Spleen (tissue), 11 donors: Measurements from ENCODE around the gene FEN1. TPM values are rescaled to one million over a fixed set of nuclear protein-coding genes. Genes with fewer than 3 reads are reported as not detected.
A peak's percentile ranks its signal among the peaks of the same experiment; 100 is the strongest.

Experiments used
- DNase-seq: peaks from one replicate; pipeline ENCODE4 v3.0.0-alpha.2; 2020
- H3K27ac ChIP-seq, 8 donors: fragments of 200-600 bp; sonication (generic) in 7 of 8; 1 replicate in 4 of 8; 2 replicates in 4 of 8; pipeline versions ENCODE4 v1.5.0 to v1.8.0; 2016 to 2021; ENCODE audit warnings: inconsistent platforms in 4 of 8, mild to moderate bottlenecking in 4 of 8, moderate library complexity in 1 of 8
- H3K27me3 ChIP-seq, 7 donors: fragments of 200-600 bp; sonication (generic) in 6 of 7; replicated peaks in 1 of 7; 1 replicate in 4 of 7; 2 replicates in 3 of 7; pipeline versions ENCODE4 v1.5.0 to v1.8.0; 2016 to 2021; ENCODE audit warnings: inconsistent platforms in 3 of 7, mild to moderate bottlenecking in 1 of 7
- H3K36me3 ChIP-seq, 6 donors: fragments of 200-600 bp; sonication (generic) in 5 of 6; 1 replicate in 4 of 6; 2 replicates in 2 of 6; pipeline versions ENCODE4 v1.5.0 to v1.8.0; 2016 to 2021; ENCODE audit warnings: inconsistent platforms in 2 of 6
- H3K4me1 ChIP-seq, 6 donors: fragments of 200-600 bp; sonication (generic) in 5 of 6; 1 replicate in 3 of 6; 2 replicates in 3 of 6; pipeline versions ENCODE4 v1.5.0 to v1.8.0; 2016 to 2021; ENCODE audit warnings: inconsistent platforms in 3 of 6
- H3K4me3 ChIP-seq, 8 donors: fragments of 200-600 bp; sonication (generic) in 7 of 8; 1 replicate in 4 of 8; 2 replicates in 4 of 8; pipeline versions ENCODE4 v1.5.0 to v1.8.0; 2016 to 2021; ENCODE audit warnings: inconsistent platforms in 4 of 8, mild to moderate bottlenecking in 4 of 8, moderate library complexity in 2 of 8
- H3K9me3 ChIP-seq, 8 donors: fragments of 200-600 bp; sonication (generic) in 7 of 8; 1 replicate in 4 of 8; 2 replicates in 4 of 8; pipeline versions ENCODE4 v1.5.0 to v1.8.0; 2016 to 2021; ENCODE audit warnings: inconsistent platforms in 4 of 8
- POLR2A ChIP-seq, 3 donors: fragments of 450-650 bp; IDR thresholded peaks; one replicate each; pipeline ENCODE4 v1.5.1; 2017; ENCODE audit warnings: antibody characterized with exemption in 3 of 3, mild to moderate bottlenecking in 1 of 3
- POLR2AphosphoS5 ChIP-seq, 3 donors: sonication (generic); formaldehyde crosslinking; IDR thresholded peaks; one replicate each; pipeline ENCODE4 v1.5.1; 2017; ENCODE audit warnings: antibody characterized with exemption in 3 of 3
- WGBS, 5 donors: extraction: QIAGEN DNeasy Blood & Tissue Kit in 3 of 5; methylation state at CpG; one replicate each; pipeline versions ENCODE4 v1.1.5 to v1.1.7; 2013 to 2018; 5-methylcytosine and 5-hydroxymethylcytosine counted together
- intact Hi-C: fragments of 100-400 bp; cut with DNase I; formaldehyde crosslinking; loops from one replicate; pipeline ENCODE4 v1.15.0; 2023; ENCODE audit warnings: low total_unique reads
- polyA plus RNA-seq, 3 donors: library from polyadenylated mRNA; stranded (reverse); fragments of 200-250 nt; gene quantifications; one replicate each; pipeline ENCODE4 v1.2.1, GENCODE V29; 2013
- total RNA-seq, 7 donors: library from RNA; depleted of rRNA in 3 of 7; stranded (reverse); fragments of >200 nt in 3 of 7; fragmentation: NEBNext Ultra II Directional in 4 of 7; extraction: Animal tissue kit (Norgen Biotek cat#: 25700) in 4 of 7; gene quantifications; one replicate each; pipeline versions ENCODE4 v1.1.0 to v1.2.1, GENCODE V29; 2016 to 2021
- TF ChIP-seq, protein P1 (sequence below), 11 experiments: fragments of 200-600 bp in 7 of 11; fragments of 450-650 bp in 4 of 11; sonication (generic) in 4 of 11; IDR thresholded peaks in 8 of 11; conservative IDR thresholded peaks in 3 of 11; 1 replicate in 7 of 11; 2 replicates in 4 of 11; pipeline versions ENCODE4 v1.4.0 to v1.8.0; 2016 to 2021; ENCODE audit warnings: antibody characterized with exemption in 11 of 11, inconsistent platforms in 4 of 11, mild to moderate bottlenecking in 1 of 11
- donor health status: healthy with polysubstance abuse.
- donor health status: DM: no; HTN: no; CAD: no; lungs with moderate emphysema.
- donor health status: DM: no; HTN: no; CAD: no.
- donor health status: Bipolar disorder and iron deficiency.
- donor health status: healthy.
- donor health status: DM: no; HTN: no; CAD: no.
- donor health status: DM: yes; HTN: yes; CAD: no.

Gene FEN1
- total and polyA plus RNA-seq, 10 donors: 7.3 to 17.2 (median 14.8) TPM

DNA sequence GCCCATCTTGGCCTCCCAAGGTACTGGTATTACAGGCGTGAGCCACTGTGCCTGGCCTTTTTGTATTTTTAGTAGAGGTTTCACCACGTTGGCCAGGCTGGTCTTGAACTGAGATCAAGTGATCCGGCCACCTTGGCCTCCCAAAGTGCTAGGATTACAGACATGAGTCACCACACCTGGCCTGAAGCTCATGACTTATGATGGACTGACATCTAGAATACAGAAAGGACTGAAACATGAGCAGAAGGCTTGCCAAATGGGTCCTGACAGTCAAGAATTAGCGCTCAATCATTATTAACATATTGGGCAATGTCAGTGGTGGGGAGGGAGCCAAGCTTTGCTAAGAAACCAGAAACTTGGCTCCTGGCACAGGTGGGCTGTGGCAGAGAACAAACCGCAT, 19.1 kb downstream of the FEN1 start:
- Histone ChIP-seq H3K27ac (no peak overlapping the region), H3K36me3 (peaks cover 0 to 56% (median 8%) of the 10 kb centered on the region in 6 donors), H3K9me3 (no peaks in the 10 kb centered on the region), H3K4me3 (no peak overlapping the region), H3K27me3 (peaks cover 0 to 28% (median 5%) of the 10 kb centered on the region in 7 donors), H3K4me1 (peaks cover 0 to 26% (median 19%) of the 10 kb centered on the region in 6 donors)
- intact Hi-C loops: no loop called here
- TF ChIP-seq POLR2AphosphoS5 (IDR thresholded peaks at IDR 0.05) (no peak), POLR2A (IDR thresholded peaks at IDR 0.05) (no peak)
- TF ChIP-seq, protein P1, sequence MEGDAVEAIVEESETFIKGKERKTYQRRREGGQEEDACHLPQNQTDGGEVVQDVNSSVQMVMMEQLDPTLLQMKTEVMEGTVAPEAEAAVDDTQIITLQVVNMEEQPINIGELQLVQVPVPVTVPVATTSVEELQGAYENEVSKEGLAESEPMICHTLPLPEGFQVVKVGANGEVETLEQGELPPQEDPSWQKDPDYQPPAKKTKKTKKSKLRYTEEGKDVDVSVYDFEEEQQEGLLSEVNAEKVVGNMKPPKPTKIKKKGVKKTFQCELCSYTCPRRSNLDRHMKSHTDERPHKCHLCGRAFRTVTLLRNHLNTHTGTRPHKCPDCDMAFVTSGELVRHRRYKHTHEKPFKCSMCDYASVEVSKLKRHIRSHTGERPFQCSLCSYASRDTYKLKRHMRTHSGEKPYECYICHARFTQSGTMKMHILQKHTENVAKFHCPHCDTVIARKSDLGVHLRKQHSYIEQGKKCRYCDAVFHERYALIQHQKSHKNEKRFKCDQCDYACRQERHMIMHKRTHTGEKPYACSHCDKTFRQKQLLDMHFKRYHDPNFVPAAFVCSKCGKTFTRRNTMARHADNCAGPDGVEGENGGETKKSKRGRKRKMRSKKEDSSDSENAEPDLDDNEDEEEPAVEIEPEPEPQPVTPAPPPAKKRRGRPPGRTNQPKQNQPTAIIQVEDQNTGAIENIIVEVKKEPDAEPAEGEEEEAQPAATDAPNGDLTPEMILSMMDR (IDR thresholded peaks at IDR 0.05 in 8 of 11, conservative IDR thresholded peaks at IDR 0.05 in 3 of 11): no peak
- peak; percentile 22 for DNase-seq
- WGBS, 5 donors: 91 to 98% (median 92%) methylated on average over 5 of the region's 5 CpGs

DNA sequence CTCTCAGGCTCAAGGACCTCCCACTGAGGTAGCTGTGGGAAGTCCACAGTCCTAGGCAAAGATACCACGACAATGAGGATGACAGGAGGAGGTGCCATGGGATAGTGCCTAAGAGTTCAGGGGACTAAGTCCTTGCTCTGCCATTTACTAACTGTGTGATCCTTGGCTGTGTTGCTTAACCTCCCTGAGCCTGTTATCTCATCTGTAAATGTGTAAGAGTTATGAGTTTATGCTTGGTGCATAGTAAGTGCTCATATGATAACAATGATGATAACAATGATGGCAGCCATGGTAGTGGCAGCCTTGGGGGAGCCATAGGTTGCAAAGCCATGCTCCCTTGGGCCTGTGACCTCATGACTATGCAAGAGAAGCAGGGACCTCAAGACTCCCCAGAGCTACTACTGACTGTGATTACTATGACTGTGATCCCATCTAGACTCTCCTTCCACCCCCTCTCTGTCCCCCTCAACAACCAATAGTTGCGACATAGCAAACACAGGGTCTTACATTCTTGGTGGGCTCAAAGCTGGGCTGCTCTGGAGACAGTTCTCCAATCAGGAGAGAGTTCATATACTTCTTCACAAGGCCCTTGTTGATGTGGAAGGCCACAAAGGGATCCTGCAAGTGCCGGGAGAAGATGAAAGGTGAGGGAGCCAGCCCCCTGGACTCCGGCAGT, 20.2 kb downstream of the FEN1 start:
- Histone ChIP-seq H3K27me3 (peaks cover 0 to 34% (median 8%) of the 10 kb centered on the region in 7 donors), H3K4me3 (no peak overlapping the region), H3K27ac (no peak overlapping the region), H3K9me3 (no peaks in the 10 kb centered on the region), H3K36me3 (peaks cover 0 to 47% (median 8%) of the 10 kb centered on the region in 6 donors), H3K4me1 (peaks cover 3 to 37% (median 26%) of the 10 kb centered on the region in 6 donors)
- intact Hi-C loops: no loop called here
- 89 to 98% (median 94%) methylated on average over 4 of the region's 4 CpGs for WGBS, 5 donors
- DNase-seq: peak; percentile 41
- TF ChIP-seq, protein P1 (IDR thresholded peaks at IDR 0.05 in 8 of 11, conservative IDR thresholded peaks at IDR 0.05 in 3 of 11): no peak
- TF ChIP-seq POLR2AphosphoS5 (IDR thresholded peaks at IDR 0.05) (no peak), POLR2A (IDR thresholded peaks at IDR 0.05) (no peak)

DNA sequence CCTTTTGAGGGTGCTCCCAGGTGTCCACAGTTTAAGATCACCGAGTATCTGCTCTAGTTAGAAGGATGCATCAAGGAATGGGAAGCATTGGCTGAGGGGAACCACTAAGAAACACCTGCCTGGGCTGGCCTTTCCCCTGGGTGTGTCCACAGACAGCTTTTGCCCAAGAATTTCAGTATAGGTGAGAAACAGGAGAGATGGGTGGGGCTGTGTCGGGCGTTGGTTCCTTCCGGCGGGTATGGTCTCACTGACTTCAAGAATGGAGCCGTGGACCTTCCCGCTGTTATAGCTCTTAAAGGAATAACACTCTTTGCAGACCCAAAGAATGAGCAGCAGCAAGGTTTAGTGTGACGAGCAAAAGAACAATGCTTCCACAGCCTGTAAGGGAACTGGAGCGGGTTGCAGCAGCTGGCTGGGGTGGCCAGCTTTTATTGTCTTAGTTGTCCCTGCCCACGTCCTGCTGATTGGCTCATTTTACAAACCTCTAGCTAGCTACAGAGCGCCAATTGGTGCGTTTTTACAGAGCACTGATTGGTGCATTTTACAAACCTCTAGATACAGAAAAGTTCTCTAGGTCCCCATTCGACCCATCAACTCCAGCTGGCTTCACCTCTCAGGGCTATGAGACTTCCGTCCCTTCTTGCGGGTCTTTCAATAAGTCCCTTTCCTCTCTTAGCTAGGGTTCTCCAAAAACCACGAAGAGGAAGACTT, 21.7 kb downstream of the FEN1 start:
- peaks cover 3 to 39% (median 26%) of the 10 kb centered on the region in 6 donors for H3K4me1 ChIP-seq
- H3K27ac ChIP-seq: peak overlapping the region; percentile 77 to 95 (median 92)
- H3K4me3 ChIP-seq: peak overlapping the region; percentile 56 to 85 (median 70)
- intact Hi-C loops: no loop called here
- peaks cover 0 to 32% (median 4%) of the 10 kb centered on the region in 6 donors for H3K36me3 ChIP-seq
- TF ChIP-seq, protein P1 (IDR thresholded peaks at IDR 0.05 in 8 of 11, conservative IDR thresholded peaks at IDR 0.05 in 3 of 11): no peak
- TF ChIP-seq POLR2AphosphoS5 (IDR thresholded peaks at IDR 0.05): no peak
- TF ChIP-seq POLR2A (IDR thresholded peaks at IDR 0.05): no peak
- no peaks in the 10 kb centered on the region for H3K9me3 ChIP-seq
- no peak for DNase-seq
- 74 to 78% (median 77%) methylated on average over 16 of the region's 16 CpGs for WGBS, 5 donors
- H3K27me3 ChIP-seq: peaks cover 0 to 34% (median 8%) of the 10 kb centered on the region in 7 donors
